Gastrocnemius medialis (tissue), 4 donors: ENCODE results near the gene TMEM143. TPM values are rescaled to one million over a fixed set of nuclear protein-coding genes. Genes with fewer than 3 reads are reported as not detected.

Experiments
- ATAC-seq, 2 donors: fragments of 150-250 bp; one replicate each; pipeline ENCODE4 v1.9.1; 2016
- DNase-seq, 2 donors: peaks; one replicate each; pipeline ENCODE4 v3.0.0-alpha.2; 2019
- H3K27ac ChIP-seq, 4 donors: fragments of 200-600 bp; sonication (generic); 1 replicate in 1 of 4; 2 replicates in 3 of 4; pipeline ENCODE4 v1.5.1; 2016 to 2018; ENCODE audit warnings: mild to moderate bottlenecking in 2 of 4, moderate library complexity in 1 of 4
- H3K27me3 ChIP-seq, 3 donors: fragments of 200-600 bp; sonication (generic) in 2 of 3; 1 replicate in 1 of 3; 2 replicates in 2 of 3; pipeline versions ENCODE4 v1.5.1 to v1.6.0; 2016 to 2019; ENCODE audit warnings: mild to moderate bottlenecking in 1 of 3, moderate library complexity in 1 of 3
- H3K36me3 ChIP-seq, 2 donors: fragments of 200-600 bp; sonication (generic) in 1 of 2; one replicate each; pipeline ENCODE4 v1.5.1; 2017 to 2018
- H3K4me1 ChIP-seq, 2 donors: fragments of 200-600 bp; sonication (generic) in 1 of 2; one replicate each; pipeline ENCODE4 v1.5.1; 2016 to 2017; ENCODE audit warnings: mild to moderate bottlenecking in 2 of 2
- H3K4me3 ChIP-seq, 4 donors: fragments of 200-600 bp; sonication (generic) in 3 of 4; 1 replicate in 1 of 4; 2 replicates in 3 of 4; pipeline ENCODE4 v1.5.1; 2016 to 2019; ENCODE audit warnings: mild to moderate bottlenecking in 2 of 4
- H3K9me3 ChIP-seq, 3 donors: fragments of 200-600 bp; sonication (generic) in 2 of 3; 1 replicate in 1 of 3; 2 replicates in 2 of 3; pipeline ENCODE4 v1.5.1; 2016 to 2019
- CTCF ChIP-seq, 5 experiments: fragments of 450-650 bp in 3 of 5; fragments of 200-600 bp in 2 of 5; sonication (generic) in 2 of 5; IDR thresholded peaks in 4 of 5; conservative IDR thresholded peaks in 1 of 5; 1 replicate in 4 of 5; 2 replicates in 1 of 5; pipeline ENCODE4 v1.5.1; 2016 to 2019; ENCODE audit warnings: antibody characterized with exemption in 5 of 5, mild to moderate bottlenecking in 3 of 5, moderate library complexity in 3 of 5
- POLR2A ChIP-seq, 2 donors: fragments of 450-650 bp; IDR thresholded peaks; one replicate each; pipeline ENCODE4 v1.6.1; 2017; ENCODE audit warnings: antibody characterized with exemption in 2 of 2, mild to moderate bottlenecking in 2 of 2, moderate library complexity in 2 of 2
- in situ Hi-C, 4 donors: fragments of 200-750 bp; cut with MboI; loops; one replicate each; pipeline versions ENCODE4 v1.15.0 to v1.8.0; 2017; ENCODE audit warnings: low sequenced_read_pairs in 4 of 4
- intact Hi-C: fragments of 100-400 bp; cut with DNase I; formaldehyde crosslinking; loops from one replicate; pipeline ENCODE4 v1.15.1; 2023; ENCODE audit warnings: low total_unique reads
- total RNA-seq, 4 donors: library from RNA; depleted of rRNA; stranded (reverse); fragments of >200 nt; gene quantifications; one replicate each; pipeline versions ENCODE4 v1.1.0 to v1.2.3, GENCODE V29; 2016

Gene TMEM143
- total RNA-seq, 4 donors from 2014 or later, result 28.8 to 42.3 (median 40.7) TPM

DNA sequence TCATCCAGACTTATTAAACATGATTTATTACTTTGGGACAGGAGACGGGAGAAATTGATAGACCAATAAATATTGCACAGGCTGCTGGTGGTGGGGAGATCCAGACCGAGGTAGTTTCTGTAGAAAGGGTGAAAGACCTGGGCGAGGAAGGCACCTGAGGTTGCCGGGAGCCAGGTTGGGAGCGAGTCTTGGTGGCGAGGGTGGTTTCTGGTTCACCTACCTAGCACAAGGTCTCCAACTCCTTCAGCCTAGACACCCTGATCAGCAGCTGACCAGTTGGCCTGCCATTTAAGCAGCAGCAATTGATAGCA, 31.4 kb downstream of the TMEM143 start:
- no peaks in the 10 kb centered on the region for H3K9me3 ChIP-seq
- ATAC-seq (no peak), DNase-seq (no peak)
- peak overlapping the region; percentile 82 to 84 (median 83) for H3K27ac ChIP-seq
- peaks cover 10 to 15% of the 10 kb centered on the region in 2 donors for H3K4me1 ChIP-seq
- in situ Hi-C loops (no loop called here), intact Hi-C loops (loop anchor here (1.0 kb wide), 2 partner anchors 10 to 31 kb away; partner anchors contain the start of gene TMEM143)
- TF ChIP-seq POLR2A (IDR thresholded peaks at IDR 0.05) (no peak), CTCF (IDR thresholded peaks at IDR 0.05 in 4 of 5, conservative IDR thresholded peaks at IDR 0.05 in 1 of 5) (no peak)
- no peaks in the 10 kb centered on the region for H3K27me3 ChIP-seq
- peak overlapping the region; percentile 49 to 58 (median 52) for H3K4me3 ChIP-seq
- no peaks in the 10 kb centered on the region for H3K36me3 ChIP-seq

DNA sequence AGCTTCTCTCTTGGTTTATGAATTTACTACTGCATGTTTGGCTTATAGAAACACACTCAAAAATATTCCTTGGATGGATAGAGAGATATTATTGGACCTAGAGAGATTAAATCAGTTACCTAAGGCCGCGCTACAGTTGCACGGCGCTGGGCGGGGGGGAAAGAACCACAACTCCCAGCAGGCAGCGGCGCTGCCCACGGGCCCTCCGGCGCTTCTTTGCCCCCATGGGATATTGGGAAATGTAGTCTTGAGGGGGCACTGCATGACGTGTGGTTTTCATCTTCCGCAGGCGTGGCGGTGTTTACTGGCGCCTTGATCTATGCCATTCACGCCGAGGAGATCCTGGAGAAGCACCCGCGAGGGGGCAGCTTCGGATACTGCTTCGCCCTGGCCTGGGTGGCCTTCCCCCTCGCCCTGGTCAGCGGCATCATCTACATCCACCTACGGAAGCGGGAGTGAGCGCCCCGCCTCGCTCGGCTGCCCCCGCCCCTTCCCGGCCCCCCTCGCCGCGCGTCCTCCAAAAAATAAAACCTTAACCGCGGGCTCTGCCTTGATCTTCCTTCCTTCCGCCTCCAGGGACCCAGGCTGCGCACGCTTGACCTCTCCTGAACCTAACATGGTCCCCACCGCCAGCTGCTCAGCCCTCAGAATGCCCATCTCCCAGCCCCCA, 33.6 kb downstream of the TMEM143 start:
- peak overlapping the region; percentile 72 to 95 (median 82) for H3K27ac ChIP-seq
- intact Hi-C loops, result no loop called here
- ATAC-seq, result peak in 1 of 2 donors; percentile 9

GRCh38 chr19:48329167-48329891, 34.4 kb downstream of the TMEM143 start:
- no peak for ATAC-seq
- in situ Hi-C loops, result no loop called here
- no peaks in the 10 kb centered on the region for H3K27me3 ChIP-seq
- peak overlapping the region in 1 of 4 donors; percentile 65 for H3K4me3 ChIP-seq
- H3K9me3 ChIP-seq, result no peaks in the 10 kb centered on the region
- TF ChIP-seq CTCF (IDR thresholded peaks at IDR 0.05 in 4 of 5, conservative IDR thresholded peaks at IDR 0.05 in 1 of 5) (no peak), POLR2A (IDR thresholded peaks at IDR 0.05) (no peak)
- peaks cover 15 to 25% of the 10 kb centered on the region in 2 donors for H3K4me1 ChIP-seq
- no peak for DNase-seq
- no peaks in the 10 kb centered on the region for H3K36me3 ChIP-seq
- intact Hi-C loops, result loop anchor here (10.0 kb wide), 1 partner anchor 665 kb away; the partner anchor contains the start of genes GYS1 and RUVBL2
- peak overlapping the region; percentile 72 to 95 (median 82) for H3K27ac ChIP-seq

More for the DNA sequence above, 33.6 kb downstream of the TMEM143 start:
- in situ Hi-C loops, result no loop called here
- peak overlapping the region; percentile 11 to 65 (median 36) for H3K4me3 ChIP-seq
- no peaks in the 10 kb centered on the region for H3K36me3 ChIP-seq
- no peaks in the 10 kb centered on the region for H3K27me3 ChIP-seq
- TF ChIP-seq CTCF (IDR thresholded peaks at IDR 0.05 in 4 of 5, conservative IDR thresholded peaks at IDR 0.05 in 1 of 5) (no peak), POLR2A (IDR thresholded peaks at IDR 0.05) (peak; percentile 27 to 49)
- peaks cover 15 to 25% of the 10 kb centered on the region in 2 donors for H3K4me1 ChIP-seq
- H3K9me3 ChIP-seq, result no peaks in the 10 kb centered on the region
- peak; percentile 17 to 52 for DNase-seq

DNA sequence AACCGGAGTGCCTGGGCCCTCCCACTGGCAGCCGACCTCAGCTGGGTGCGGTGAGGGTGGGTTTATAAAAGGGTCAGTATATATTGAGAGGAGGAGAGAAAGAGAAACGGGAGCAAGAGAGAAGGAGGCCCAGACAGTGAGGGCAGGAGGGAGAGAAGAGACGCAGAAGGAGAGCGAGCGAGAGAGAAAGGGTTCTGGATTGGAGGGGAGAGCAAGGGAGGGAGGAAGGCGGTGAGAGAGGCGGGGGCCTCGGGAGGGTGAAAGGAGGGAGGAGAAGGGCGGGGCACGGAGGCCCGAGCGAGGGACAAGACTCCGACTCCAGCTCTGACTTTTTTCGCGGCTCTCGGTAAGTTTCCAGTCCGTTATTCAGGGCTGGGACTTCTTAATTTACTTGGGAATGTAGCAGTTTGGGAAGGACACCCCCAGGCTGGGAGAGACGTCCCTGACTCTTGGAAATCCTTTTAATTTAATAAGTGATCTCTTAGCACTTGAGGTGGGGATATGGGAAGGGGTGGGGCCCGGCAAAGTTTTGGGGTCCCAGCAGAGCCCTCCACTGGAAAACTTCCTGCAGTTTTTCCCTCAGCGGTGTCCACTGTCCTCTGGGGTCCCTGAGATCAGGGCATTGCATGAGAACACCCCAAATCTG, 38.4 kb downstream of the TMEM143 start, which contains the start of gene EMP3:
TSS of gene EMP3 (plus strand) at position 288 of the 646 bp plus-strand sequence. CDS start 1,293 bp downstream, outside the sequence.
- Histone ChIP-seq H3K9me3 (no peaks in the 10 kb centered on the region), H3K27me3 (no peaks in the 10 kb centered on the region), H3K4me3 (peak within 1 kb of the TSS; percentile 37 to 49 (median 42)), H3K36me3 (no peaks in the 10 kb centered on the region), H3K4me1 (peaks cover 18 to 25% of the 10 kb centered on the region in 2 donors), H3K27ac (peak within 1 kb of the TSS; percentile 69 to 82 (median 77))
- DNase-seq (peak; percentile 53 to 64), ATAC-seq (peak in 1 of 2 donors; percentile 8)
- in situ Hi-C loops (no loop called here), intact Hi-C loops (loop anchor here (10.0 kb wide), 1 partner anchor 669 kb away; the partner anchor contains the start of genes GYS1 and RUVBL2)
- TF ChIP-seq POLR2A (IDR thresholded peaks at IDR 0.05) (peak; percentile 33 to 49), CTCF (IDR thresholded peaks at IDR 0.05 in 4 of 5, conservative IDR thresholded peaks at IDR 0.05 in 1 of 5) (no peak)
